ENCODE measurements around the gene ABHD11.
"Not testable (repeated sequence)": the region's sequence is repeated elsewhere in the genome, so short reads cannot be mapped to it uniquely, and the experiment has no call there.

ABHD11 gene

GRCh38 chr7:73746378-73746777 lies 7.8 kb upstream of the ABHD11 start:
- no peak for FAIRE-seq
- no peak for DNase-seq (ENCODE audit: low spot score)

- FAIRE-seq (no peak), DNase-seq (ENCODE audit: low spot score) (peak; percentile 79)
Measured at GRCh38 chr7:73742753-73743641, 4.4 kb upstream of the ABHD11 start.

- no peak for DNase-seq (ENCODE audit: low spot score)
- FAIRE-seq = no peak
Measured at GRCh38 chr7:73742338-73742752, 3.7 kb upstream of the ABHD11 start.

- FAIRE-seq (no peak), DNase-seq (ENCODE audit: low spot score) (no peak)
Measured at GRCh38 chr7:73741600-73741999, 3.0 kb upstream of the ABHD11 start.

- FAIRE-seq (no peak), DNase-seq (ENCODE audit: low spot score) (no peak)
Measured at GRCh38 chr7:73740771-73741170, 2.2 kb upstream of the ABHD11 start.

GRCh38 chr7:73740212-73740611 lies 1.6 kb upstream of the ABHD11 start:
- FAIRE-seq (no peak), DNase-seq (ENCODE audit: low spot score) (no peak)

- FAIRE-seq = no peak
- no peak for DNase-seq (ENCODE audit: low spot score)
Measured at GRCh38 chr7:73739387-73739767, 775 bp upstream of the ABHD11 start.

- DNase-seq (ENCODE audit: low spot score) = peak; percentile 34
- FAIRE-seq = no peak
Measured at GRCh38 chr7:73738220-73738611, 386 bp downstream of the ABHD11 start.

GRCh38 chr7:73737491-73738219 lies 947 bp downstream of the ABHD11 start:
- FAIRE-seq = no peak
- no peak for DNase-seq (ENCODE audit: low spot score)

- DNase-seq (ENCODE audit: low spot score) = no peak
- FAIRE-seq = no peak
Measured at GRCh38 chr7:73736885-73737284, 1.7 kb downstream of the ABHD11 start.

GRCh38 chr7:73735528-73735905 lies 3.1 kb downstream of the ABHD11 start:
- FAIRE-seq = no peak
- no peak for DNase-seq (ENCODE audit: low spot score)

- DNase-seq (ENCODE audit: low spot score) (peak; percentile 93), FAIRE-seq (peak; percentile 82)
Measured at GRCh38 chr7:73734619-73735527, 3.7 kb downstream of the ABHD11 start.

- FAIRE-seq = no peak
- DNase-seq (ENCODE audit: low spot score) = no peak
Measured at GRCh38 chr7:73732397-73732796, 6.2 kb downstream of the ABHD11 start.

GRCh38 chr7:73730485-73730884 lies 8.1 kb downstream of the ABHD11 start:
- FAIRE-seq = no peak

GRCh38 chr7:73728551-73728950 lies 10.1 kb downstream of the ABHD11 start:
- DNase-seq (ENCODE audit: low spot score) = no peak
- no peak for FAIRE-seq

More at GRCh38 chr7:73730485-73730884, 8.1 kb downstream of the ABHD11 start:
- no peak for DNase-seq (ENCODE audit: low spot score)

- DNase-seq (ENCODE audit: low spot score) (no peak), FAIRE-seq (no peak)
Measured at GRCh38 chr7:73727952-73728351, 10.7 kb downstream of the ABHD11 start.

GRCh38 chr7:73726083-73726466 lies 12.5 kb downstream of the ABHD11 start:
- DNase-seq (ENCODE audit: low spot score) (no peak), FAIRE-seq (no peak)

- no peak for DNase-seq (ENCODE audit: low spot score)
- no peak for FAIRE-seq
Measured at GRCh38 chr7:73723813-73724212, 14.8 kb downstream of the ABHD11 start.

GRCh38 chr7:73722785-73723184 lies 15.8 kb downstream of the ABHD11 start:
- FAIRE-seq = no peak

GRCh38 chr7:73722182-73722581 lies 16.4 kb downstream of the ABHD11 start:
- not testable (repeated sequence) for FAIRE-seq

More at GRCh38 chr7:73722785-73723184, 15.8 kb downstream of the ABHD11 start:
- no peak for DNase-seq (ENCODE audit: low spot score)

GRCh38 chr7:73721377-73721817 lies 17.2 kb downstream of the ABHD11 start:
- no peak for FAIRE-seq
- no peak for DNase-seq (ENCODE audit: low spot score)

More at GRCh38 chr7:73722182-73722581, 16.4 kb downstream of the ABHD11 start:
- DNase-seq (ENCODE audit: low spot score) = not testable (repeated sequence)
